Measurements from ENCODE around the gene CTNND2. TPM values are rescaled to one million over a fixed set of nuclear protein-coding genes. Genes with fewer than 3 reads are reported as not detected.

The CTNND2 gene
- total RNA-seq, 1 donor from 2014 or later = 143 TPM

DNA sequence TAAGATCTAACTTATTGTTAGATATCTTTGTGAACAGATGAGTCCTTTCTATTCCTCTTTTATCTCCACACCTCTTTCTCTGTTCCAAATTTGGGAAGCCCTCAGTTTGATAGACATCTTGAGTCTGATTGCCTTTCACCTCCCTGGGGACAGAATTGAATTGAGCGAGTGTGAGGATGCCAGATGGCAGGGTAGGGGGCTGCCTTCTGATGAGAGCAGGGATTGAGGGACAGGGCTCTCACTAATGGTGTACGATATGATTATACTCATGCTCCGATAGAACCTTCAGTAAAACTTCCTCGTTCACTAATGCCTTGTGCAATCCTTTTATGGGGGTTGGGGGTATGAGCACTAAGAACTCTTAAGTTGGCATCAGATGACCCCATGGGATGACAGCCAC is 971.1 kb downstream of the CTNND2 start:
- peaks cover 2% of the 10 kb centered on the region for H3K36me3 Mint-ChIP-seq (ENCODE audit: insufficient read depth)
- H3K4me1 Mint-ChIP-seq (ENCODE audit: low read depth) = no peaks in the 10 kb centered on the region
- peaks cover 23% of the 10 kb centered on the region for H3K27me3 Mint-ChIP-seq
- H3K9me3 Mint-ChIP-seq (ENCODE audit: low read depth) = peaks cover 11% of the 10 kb centered on the region
- no peak overlapping the region for H3K27ac Mint-ChIP-seq
- no peak overlapping the region for H3K4me3 Mint-ChIP-seq (ENCODE audit: low read depth)
- no peak for DNase-seq (ENCODE audit: low spot score, unreplicated experiment)
- TF ChIP-seq, protein P1, sequence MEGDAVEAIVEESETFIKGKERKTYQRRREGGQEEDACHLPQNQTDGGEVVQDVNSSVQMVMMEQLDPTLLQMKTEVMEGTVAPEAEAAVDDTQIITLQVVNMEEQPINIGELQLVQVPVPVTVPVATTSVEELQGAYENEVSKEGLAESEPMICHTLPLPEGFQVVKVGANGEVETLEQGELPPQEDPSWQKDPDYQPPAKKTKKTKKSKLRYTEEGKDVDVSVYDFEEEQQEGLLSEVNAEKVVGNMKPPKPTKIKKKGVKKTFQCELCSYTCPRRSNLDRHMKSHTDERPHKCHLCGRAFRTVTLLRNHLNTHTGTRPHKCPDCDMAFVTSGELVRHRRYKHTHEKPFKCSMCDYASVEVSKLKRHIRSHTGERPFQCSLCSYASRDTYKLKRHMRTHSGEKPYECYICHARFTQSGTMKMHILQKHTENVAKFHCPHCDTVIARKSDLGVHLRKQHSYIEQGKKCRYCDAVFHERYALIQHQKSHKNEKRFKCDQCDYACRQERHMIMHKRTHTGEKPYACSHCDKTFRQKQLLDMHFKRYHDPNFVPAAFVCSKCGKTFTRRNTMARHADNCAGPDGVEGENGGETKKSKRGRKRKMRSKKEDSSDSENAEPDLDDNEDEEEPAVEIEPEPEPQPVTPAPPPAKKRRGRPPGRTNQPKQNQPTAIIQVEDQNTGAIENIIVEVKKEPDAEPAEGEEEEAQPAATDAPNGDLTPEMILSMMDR (IDR thresholded peaks at IDR 0.05; ENCODE audit: unreplicated experiment) = no peak

DNA sequence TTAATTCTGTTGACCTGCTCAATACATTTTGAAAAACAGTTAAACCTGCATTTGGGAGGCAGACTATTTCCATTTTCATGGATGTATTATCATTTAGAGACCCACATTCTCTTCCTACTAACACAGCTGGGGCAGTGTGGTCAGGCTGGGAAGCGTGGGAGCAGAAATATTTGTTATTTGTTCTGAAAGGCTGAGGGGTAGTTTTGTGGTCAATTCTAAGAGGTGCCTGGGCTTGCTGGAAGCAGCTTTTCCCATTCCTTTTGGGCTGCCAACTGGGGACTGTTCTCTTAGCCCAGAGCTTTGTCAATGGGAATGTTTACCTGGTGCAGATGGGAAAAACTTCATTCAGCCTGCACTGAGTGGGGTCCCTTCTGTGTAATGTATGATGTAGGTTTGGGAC is 971.8 kb downstream of the CTNND2 start:
- Mint-ChIP-seq H3K27me3 (peaks cover 22% of the 10 kb centered on the region), H3K9me3 (ENCODE audit: low read depth) (peaks cover 11% of the 10 kb centered on the region), H3K4me3 (ENCODE audit: low read depth) (no peak overlapping the region), H3K36me3 (ENCODE audit: insufficient read depth) (peaks cover 2% of the 10 kb centered on the region), H3K4me1 (ENCODE audit: low read depth) (no peaks in the 10 kb centered on the region), H3K27ac (no peak overlapping the region)
- no peak for DNase-seq (ENCODE audit: low spot score, unreplicated experiment)
- TF ChIP-seq, protein P1 (IDR thresholded peaks at IDR 0.05; ENCODE audit: unreplicated experiment) = no peak

DNA sequence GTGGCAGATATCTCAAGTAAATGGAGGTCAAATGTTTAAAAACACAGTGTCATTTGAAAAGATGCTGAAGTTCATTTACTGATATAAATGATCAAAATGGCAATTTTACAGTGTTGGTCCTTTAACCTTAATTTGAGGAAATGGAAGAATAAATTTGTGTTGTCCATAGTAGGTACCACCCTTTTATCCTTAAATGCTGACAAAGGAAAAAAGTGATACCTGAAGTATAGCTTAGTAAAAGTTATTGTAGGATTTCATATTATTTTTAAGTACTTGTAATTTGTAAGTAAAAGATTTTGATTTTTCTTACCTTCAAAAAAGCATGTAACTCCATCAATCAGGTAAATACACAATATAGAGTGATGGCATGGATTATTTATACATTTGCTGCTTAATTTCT is 976.6 kb downstream of the CTNND2 start:
- Mint-ChIP-seq H3K27ac (no peak overlapping the region), H3K9me3 (ENCODE audit: low read depth) (peaks cover 11% of the 10 kb centered on the region), H3K27me3 (peaks cover 14% of the 10 kb centered on the region), H3K36me3 (ENCODE audit: insufficient read depth) (peaks cover 2% of the 10 kb centered on the region), H3K4me1 (ENCODE audit: low read depth) (no peaks in the 10 kb centered on the region), H3K4me3 (ENCODE audit: low read depth) (no peak overlapping the region)
- TF ChIP-seq, protein P1 (IDR thresholded peaks at IDR 0.05; ENCODE audit: unreplicated experiment) = no peak
- no peak for DNase-seq (ENCODE audit: low spot score, unreplicated experiment)

DNA sequence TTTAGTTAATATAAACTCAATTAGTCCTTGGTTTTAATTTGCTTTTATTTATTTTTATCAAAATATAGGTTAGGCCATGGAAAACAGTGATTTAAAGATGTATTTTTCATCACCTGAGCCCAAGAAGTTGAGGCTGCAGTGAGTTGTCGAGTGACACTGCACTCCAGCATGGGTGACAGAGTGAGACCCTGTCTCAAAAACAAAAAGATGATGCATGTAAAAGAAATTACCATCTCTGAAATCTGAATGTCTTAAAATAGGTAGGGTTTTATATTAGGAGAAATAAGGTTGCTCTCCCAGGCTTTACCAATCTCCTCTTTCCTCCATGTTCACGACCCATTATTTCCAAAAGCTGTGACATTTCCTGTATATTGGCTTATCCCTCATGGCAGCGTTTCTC is 980.9 kb downstream of the CTNND2 start:
- no peaks in the 10 kb centered on the region for H3K4me1 Mint-ChIP-seq (ENCODE audit: low read depth)
- no peak overlapping the region for H3K4me3 Mint-ChIP-seq (ENCODE audit: low read depth)
- no peaks in the 10 kb centered on the region for H3K36me3 Mint-ChIP-seq (ENCODE audit: insufficient read depth)
- TF ChIP-seq, protein P1 (IDR thresholded peaks at IDR 0.05; ENCODE audit: unreplicated experiment) = no peak
- H3K9me3 Mint-ChIP-seq (ENCODE audit: low read depth) = no peaks in the 10 kb centered on the region
- no peak for DNase-seq (ENCODE audit: low spot score, unreplicated experiment)
- peaks cover 16% of the 10 kb centered on the region for H3K27me3 Mint-ChIP-seq
- no peak overlapping the region for H3K27ac Mint-ChIP-seq

Measured in progenitor cell of endocrine pancreas (in vitro differentiated cells).